ENCODE results near the gene PIK3R5. TPM values are rescaled to one million over a fixed set of nuclear protein-coding genes. Genes with fewer than 3 reads are reported as not detected.

Gene PIK3R5
- total and polyA plus RNA-seq, 2 donors (not counting 1 experiment from before 2014, with no cell fraction given), result 0.15 TPM; not detected in 1

DNA sequence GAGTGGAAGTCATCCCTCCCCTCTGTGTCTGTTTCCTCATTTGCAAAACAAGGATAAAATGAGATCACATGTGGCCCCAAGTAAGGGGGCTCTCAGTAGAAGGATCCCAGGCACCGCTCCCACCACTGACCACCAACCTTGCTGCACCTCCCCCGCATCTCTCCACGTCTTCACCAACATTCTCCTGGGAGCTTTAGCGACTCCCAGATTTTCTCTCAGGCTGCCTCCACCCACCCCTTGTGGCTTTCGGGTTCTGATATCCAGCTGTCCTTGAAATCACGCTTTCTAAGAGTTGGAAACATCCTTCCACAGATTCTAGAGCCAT lies 39.4 kb upstream of the PIK3R5 start:
- no peak for DNase-seq (ENCODE audit: low read depth in 2 of 2)
- no peak overlapping the region for H3K9ac ChIP-seq (ENCODE audit: insufficient read depth, low read length)
- no peak overlapping the region for H2AFZ ChIP-seq (ENCODE audit: low read length)
- H3K27ac ChIP-seq (ENCODE audit: insufficient read depth, low read length), result no peak overlapping the region
- H3K4me2 ChIP-seq (ENCODE audit: extremely low read depth, insufficient read depth, low read length), result no peak overlapping the region
- no peaks in the 10 kb centered on the region for H3K4me1 ChIP-seq (ENCODE audit: control insufficient read depth, extremely low read depth, insufficient read depth, low read length)
- no peaks in the 10 kb centered on the region for H4K20me1 ChIP-seq (ENCODE audit: control insufficient read depth, extremely low read depth, insufficient read depth, low read length)
- TF ChIP-seq EZH2 (IDR thresholded peaks at IDR 0.05; ENCODE audit: low read length, missing control alignments), result no peak
- TF ChIP-seq, protein P1, sequence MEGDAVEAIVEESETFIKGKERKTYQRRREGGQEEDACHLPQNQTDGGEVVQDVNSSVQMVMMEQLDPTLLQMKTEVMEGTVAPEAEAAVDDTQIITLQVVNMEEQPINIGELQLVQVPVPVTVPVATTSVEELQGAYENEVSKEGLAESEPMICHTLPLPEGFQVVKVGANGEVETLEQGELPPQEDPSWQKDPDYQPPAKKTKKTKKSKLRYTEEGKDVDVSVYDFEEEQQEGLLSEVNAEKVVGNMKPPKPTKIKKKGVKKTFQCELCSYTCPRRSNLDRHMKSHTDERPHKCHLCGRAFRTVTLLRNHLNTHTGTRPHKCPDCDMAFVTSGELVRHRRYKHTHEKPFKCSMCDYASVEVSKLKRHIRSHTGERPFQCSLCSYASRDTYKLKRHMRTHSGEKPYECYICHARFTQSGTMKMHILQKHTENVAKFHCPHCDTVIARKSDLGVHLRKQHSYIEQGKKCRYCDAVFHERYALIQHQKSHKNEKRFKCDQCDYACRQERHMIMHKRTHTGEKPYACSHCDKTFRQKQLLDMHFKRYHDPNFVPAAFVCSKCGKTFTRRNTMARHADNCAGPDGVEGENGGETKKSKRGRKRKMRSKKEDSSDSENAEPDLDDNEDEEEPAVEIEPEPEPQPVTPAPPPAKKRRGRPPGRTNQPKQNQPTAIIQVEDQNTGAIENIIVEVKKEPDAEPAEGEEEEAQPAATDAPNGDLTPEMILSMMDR (conservative IDR thresholded peaks at IDR 0.05 in 1 of 2, IDR thresholded peaks at IDR 0.05 in 1 of 2; ENCODE audit: low read depth in 1 of 2, low read length in 2 of 2), result no peak
- no peaks in the 10 kb centered on the region for H3K9me3 ChIP-seq (ENCODE audit: control insufficient read depth, insufficient read depth, low read depth, low read length)
- no peaks in the 10 kb centered on the region for H3K36me3 ChIP-seq (ENCODE audit: control insufficient read depth, insufficient read depth, low read length)
- no peaks in the 10 kb centered on the region for H3K79me2 ChIP-seq (ENCODE audit: control insufficient read depth, insufficient read depth, low read length)
- H3K4me3 ChIP-seq (replicated peaks in 1 of 4; ENCODE audit: control extremely low read depth in 1 of 4, insufficient read depth in 1 of 4, low read depth in 3 of 4, low read length in 4 of 4), result no peak overlapping the region
- peaks cover 16% of the 10 kb centered on the region for H3K27me3 ChIP-seq (ENCODE audit: control insufficient read depth, insufficient read depth, low read length)

DNA sequence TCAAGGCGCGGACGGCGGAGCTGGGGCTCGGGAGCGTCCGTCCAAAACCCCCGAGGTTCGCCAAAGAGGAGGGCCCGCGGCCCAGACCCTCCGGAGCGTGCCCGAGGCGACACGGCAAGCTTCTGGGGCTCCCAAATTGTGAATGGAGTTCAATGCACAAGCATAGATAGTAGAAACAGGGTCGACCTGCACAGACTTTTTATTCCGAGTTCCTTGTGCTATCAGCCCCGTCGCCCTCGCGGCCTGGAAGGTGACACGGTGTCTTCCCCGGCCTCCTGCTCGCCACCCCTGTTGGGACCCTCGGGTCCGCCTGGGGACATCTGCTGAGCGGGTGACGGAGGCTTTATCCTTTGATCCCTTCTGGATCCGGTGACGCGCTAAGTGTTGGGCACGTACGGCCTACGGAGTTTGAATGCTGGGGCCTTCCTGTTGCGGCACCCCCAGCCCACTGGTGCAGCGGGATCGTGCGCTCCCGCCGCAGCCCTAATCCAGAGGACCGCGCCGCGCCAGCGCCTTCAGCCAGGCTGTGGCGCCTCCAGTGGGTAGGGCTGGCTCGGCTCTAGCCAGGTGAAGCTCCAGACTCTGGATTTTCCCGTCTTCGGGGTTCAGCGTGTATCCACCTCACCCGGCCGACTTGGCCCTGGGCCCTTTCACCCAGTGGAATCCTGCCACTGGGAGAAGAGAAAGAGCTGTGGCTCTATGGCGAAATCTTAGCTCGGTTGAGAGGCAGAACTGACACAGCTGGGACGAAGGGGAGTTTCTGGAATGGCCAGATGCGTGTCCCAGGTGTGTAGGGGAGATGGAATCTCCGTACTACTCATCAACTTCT lies 38.8 kb upstream of the PIK3R5 start:
- Histone ChIP-seq H3K4me1 (ENCODE audit: control insufficient read depth, extremely low read depth, insufficient read depth, low read length) (no peaks in the 10 kb centered on the region), H3K4me3 (replicated peaks in 1 of 4; ENCODE audit: control extremely low read depth in 1 of 4, insufficient read depth in 1 of 4, low read depth in 3 of 4, low read length in 4 of 4) (no peak overlapping the region), H3K79me2 (ENCODE audit: control insufficient read depth, insufficient read depth, low read length) (no peaks in the 10 kb centered on the region), H3K27me3 (ENCODE audit: control insufficient read depth, insufficient read depth, low read length) (peaks cover 16% of the 10 kb centered on the region), H3K9me3 (ENCODE audit: control insufficient read depth, insufficient read depth, low read depth, low read length) (no peaks in the 10 kb centered on the region), H3K27ac (ENCODE audit: insufficient read depth, low read length) (no peak overlapping the region), H3K9ac (ENCODE audit: insufficient read depth, low read length) (no peak overlapping the region), H3K36me3 (ENCODE audit: control insufficient read depth, insufficient read depth, low read length) (no peaks in the 10 kb centered on the region), H4K20me1 (ENCODE audit: control insufficient read depth, extremely low read depth, insufficient read depth, low read length) (no peaks in the 10 kb centered on the region), H2AFZ (ENCODE audit: low read length) (no peak overlapping the region), H3K4me2 (ENCODE audit: extremely low read depth, insufficient read depth, low read length) (no peak overlapping the region)
- no peak for DNase-seq (ENCODE audit: low read depth in 2 of 2)
- TF ChIP-seq EZH2 (IDR thresholded peaks at IDR 0.05; ENCODE audit: low read length, missing control alignments), result peak; percentile 31
- TF ChIP-seq, protein P1 (conservative IDR thresholded peaks at IDR 0.05 in 1 of 2, IDR thresholded peaks at IDR 0.05 in 1 of 2; ENCODE audit: low read depth in 1 of 2, low read length in 2 of 2), result no peak

DNA sequence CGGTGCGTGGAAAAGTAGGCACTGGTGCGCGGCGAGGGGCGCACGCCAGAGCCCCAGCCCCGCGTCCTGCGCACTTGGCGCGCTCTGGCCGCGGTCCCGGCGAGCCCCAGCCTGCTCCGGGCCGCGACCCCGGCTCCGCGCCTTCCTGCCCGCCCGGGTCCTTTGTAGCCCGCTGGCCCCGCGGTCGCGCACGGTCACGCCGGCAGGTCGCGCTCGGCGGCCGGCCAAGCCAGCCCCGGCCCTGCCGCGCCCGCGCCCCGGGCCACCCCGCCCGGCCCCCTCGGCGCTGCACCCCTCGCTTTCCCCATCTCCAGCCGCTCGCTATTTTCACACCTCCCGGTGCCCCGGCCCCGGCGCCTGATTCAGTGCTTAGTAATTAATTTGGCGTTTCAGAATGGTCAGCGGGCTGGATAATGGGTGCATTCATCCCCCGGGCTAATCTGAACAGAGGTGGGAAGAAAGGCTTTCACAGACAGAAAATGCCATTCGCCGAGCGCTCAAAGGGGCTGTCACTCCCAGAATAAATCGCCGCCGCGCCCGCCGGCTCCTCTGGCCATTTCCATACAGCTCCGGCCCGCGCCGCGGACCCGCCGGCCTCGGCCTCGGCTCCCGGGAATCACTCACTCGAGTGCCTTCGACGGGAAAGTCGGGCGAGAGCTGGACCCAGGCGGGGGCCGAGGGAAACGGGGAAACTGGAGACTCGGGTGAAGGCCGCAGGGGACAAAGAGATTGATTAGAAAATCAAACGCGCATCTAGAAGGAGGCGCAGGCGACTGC lies 38.0 kb upstream of the PIK3R5 start:
- Histone ChIP-seq H3K4me3 (replicated peaks in 1 of 4; ENCODE audit: control extremely low read depth in 1 of 4, insufficient read depth in 1 of 4, low read depth in 3 of 4, low read length in 4 of 4) (peak overlapping the region in 1 of 4 experiments; percentile 17), H2AFZ (ENCODE audit: low read length) (no peak overlapping the region), H3K9me3 (ENCODE audit: control insufficient read depth, insufficient read depth, low read depth, low read length) (no peaks in the 10 kb centered on the region), H3K79me2 (ENCODE audit: control insufficient read depth, insufficient read depth, low read length) (no peaks in the 10 kb centered on the region), H3K36me3 (ENCODE audit: control insufficient read depth, insufficient read depth, low read length) (no peaks in the 10 kb centered on the region), H3K4me2 (ENCODE audit: extremely low read depth, insufficient read depth, low read length) (no peak overlapping the region), H3K27ac (ENCODE audit: insufficient read depth, low read length) (no peak overlapping the region), H3K9ac (ENCODE audit: insufficient read depth, low read length) (no peak overlapping the region), H3K4me1 (ENCODE audit: control insufficient read depth, extremely low read depth, insufficient read depth, low read length) (no peaks in the 10 kb centered on the region), H4K20me1 (ENCODE audit: control insufficient read depth, extremely low read depth, insufficient read depth, low read length) (no peaks in the 10 kb centered on the region), H3K27me3 (ENCODE audit: control insufficient read depth, insufficient read depth, low read length) (peaks cover 16% of the 10 kb centered on the region)
- no peak for DNase-seq (ENCODE audit: low read depth in 2 of 2)
- TF ChIP-seq, protein P1 (conservative IDR thresholded peaks at IDR 0.05 in 1 of 2, IDR thresholded peaks at IDR 0.05 in 1 of 2; ENCODE audit: low read depth in 1 of 2, low read length in 2 of 2), result no peak
- TF ChIP-seq EZH2 (IDR thresholded peaks at IDR 0.05; ENCODE audit: low read length, missing control alignments), result no peak

Measured in fibroblast of lung (primary cell).